Osteoblast (primary cell): ENCODE data around the gene SREK1IP1. TPM values are rescaled to one million over a fixed set of nuclear protein-coding genes. Genes with fewer than 3 reads are reported as not detected.

Source experiments
- DNase-seq: peaks from one replicate; pipeline ENCODE4 v3.0.0; 2011; ENCODE audit warnings: low spot score, mixed read lengths; ENCODE audit not compliant: insufficient read length; ENCODE audit errors: missing footprints
- H2AFZ ChIP-seq: 2 replicates; pipeline ENCODE4 v1.6.0; 2011; ENCODE audit warnings: mild to moderate bottlenecking, low read length
- H3K27ac ChIP-seq: 2 replicates; pipeline ENCODE4 v1.5.1; 2011; ENCODE audit warnings: mild to moderate bottlenecking, low read depth, low read length, moderate library complexity
- H3K27me3 ChIP-seq: 2 replicates; pipeline ENCODE4 v1.6.0; 2012; ENCODE audit warnings: mild to moderate bottlenecking, control low read depth, inconsistent platforms, low read length, moderate library complexity; ENCODE audit not compliant: insufficient read depth
- H3K36me3 ChIP-seq: 2 replicates; pipeline ENCODE4 v1.5.1; 2011; ENCODE audit warnings: mild to moderate bottlenecking, low read length, control low read depth, moderate library complexity; ENCODE audit not compliant: insufficient read depth
- H3K4me1 ChIP-seq: 2 replicates; pipeline ENCODE4 v1.5.1; 2011; ENCODE audit warnings: mild to moderate bottlenecking, low read length, control low read depth, moderate library complexity; ENCODE audit not compliant: insufficient read depth
- H3K4me2 ChIP-seq: 2 replicates; pipeline ENCODE4 v1.6.0; 2011; ENCODE audit warnings: mild to moderate bottlenecking, low read length; ENCODE audit not compliant: insufficient read depth
- H3K4me3 ChIP-seq: fragments of 200-600 bp; sonication (generic); 3 replicates; pipeline ENCODE4 v1.5.1; 2012; ENCODE audit warnings: mild to moderate bottlenecking, low read length, inconsistent platforms; ENCODE audit not compliant: insufficient read depth
- H3K79me2 ChIP-seq: 2 replicates; pipeline ENCODE4 v1.6.0; 2012; ENCODE audit warnings: mild to moderate bottlenecking, low read length, control low read depth, inconsistent platforms; ENCODE audit not compliant: insufficient read depth
- H3K9me3 ChIP-seq: 2 replicates; pipeline ENCODE4 v1.5.1; 2011; ENCODE audit warnings: low read depth, low read length, control low read depth
- H4K20me1 ChIP-seq: 2 replicates; pipeline ENCODE4 v1.6.0; 2012; ENCODE audit warnings: mild to moderate bottlenecking, low read length, control low read depth; ENCODE audit not compliant: insufficient read depth
- CTCF ChIP-seq: IDR thresholded peaks from 2 replicates; pipeline ENCODE4 v1.5.1; 2011; ENCODE audit warnings: mild to moderate bottlenecking, low read depth, low read length, moderate library complexity; ENCODE audit errors: extremely low read depth
- total RNA-seq: library from RNA; depleted of rRNA; stranded (reverse); fragments of >200 nt; gene quantifications from 2 replicates; pipeline ENCODE4 v1.2.3, GENCODE V29; 2012

SREK1IP1 gene
- total RNA-seq, 1 donor, result 9.4 TPM

DNA sequence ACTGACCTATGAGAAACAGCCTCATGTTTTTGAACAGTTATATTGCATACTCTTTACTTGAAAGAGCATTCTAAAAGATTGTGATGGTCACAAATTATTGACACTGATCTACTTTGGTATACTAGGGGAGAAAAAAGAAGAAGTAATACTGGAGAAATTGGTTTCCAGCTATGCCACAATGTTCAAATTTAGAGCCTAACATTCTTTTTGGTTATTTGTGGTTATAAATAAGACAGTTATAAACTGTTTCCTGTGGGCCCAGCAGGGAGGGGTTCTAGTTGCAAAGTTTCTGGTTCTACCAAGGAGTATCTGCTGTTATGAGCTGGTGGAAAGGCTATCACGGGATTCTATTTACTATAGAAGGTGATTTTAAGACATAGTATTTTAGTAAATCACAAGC lies 5.0 kb upstream of the SREK1IP1 start:
- H3K4me3 ChIP-seq, result no peak overlapping the region
- no peaks in the 10 kb centered on the region for H3K27me3 ChIP-seq
- no peaks in the 10 kb centered on the region for H4K20me1 ChIP-seq
- H3K9me3 ChIP-seq, result no peaks in the 10 kb centered on the region
- no peaks in the 10 kb centered on the region for H3K36me3 ChIP-seq
- H3K27ac ChIP-seq, result no peak overlapping the region
- DNase-seq, result no peak
- peaks cover 11% of the 10 kb centered on the region for H3K4me1 ChIP-seq
- H3K79me2 ChIP-seq, result peaks cover 43% of the 10 kb centered on the region
- H3K4me2 ChIP-seq, result no peak overlapping the region
- TF ChIP-seq CTCF, result no peak
- no peak overlapping the region for H2AFZ ChIP-seq

DNA sequence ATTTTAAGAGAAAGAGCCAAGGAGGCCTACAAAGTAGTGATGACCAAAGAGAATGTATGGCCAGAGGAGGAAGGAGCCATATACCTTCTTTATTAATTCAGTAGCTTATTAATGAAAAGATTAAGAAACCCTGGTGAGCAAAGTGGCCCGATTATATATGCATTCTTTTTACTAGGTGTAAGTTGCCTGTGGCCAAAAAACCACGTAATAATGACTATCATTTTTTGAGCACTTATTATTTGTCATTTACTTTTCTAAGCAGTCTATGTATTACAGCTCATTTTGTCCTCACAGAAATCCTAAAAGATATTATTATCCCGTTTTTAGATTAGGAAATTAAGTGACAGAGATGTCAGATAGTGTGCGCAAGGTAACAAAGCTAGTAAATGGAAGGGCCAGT lies 3.2 kb upstream of the SREK1IP1 start:
- no peak overlapping the region for H3K4me3 ChIP-seq
- peaks cover 20% of the 10 kb centered on the region for H3K4me1 ChIP-seq
- no peaks in the 10 kb centered on the region for H3K36me3 ChIP-seq
- no peak overlapping the region for H2AFZ ChIP-seq
- no peak for TF ChIP-seq CTCF
- H3K27ac ChIP-seq, result no peak overlapping the region
- no peak for DNase-seq
- no peaks in the 10 kb centered on the region for H3K9me3 ChIP-seq
- H3K27me3 ChIP-seq, result no peaks in the 10 kb centered on the region
- peaks cover 61% of the 10 kb centered on the region for H3K79me2 ChIP-seq
- no peaks in the 10 kb centered on the region for H4K20me1 ChIP-seq
- no peak overlapping the region for H3K4me2 ChIP-seq

- H3K27ac ChIP-seq, result no peak overlapping the region
- H3K4me1 ChIP-seq, result peaks cover 20% of the 10 kb centered on the region
- no peaks in the 10 kb centered on the region for H3K27me3 ChIP-seq
- DNase-seq, result no peak
- H3K4me2 ChIP-seq, result peak overlapping the region; percentile 91
- H4K20me1 ChIP-seq, result peaks cover 11% of the 10 kb centered on the region
- no peak overlapping the region for H2AFZ ChIP-seq
- peaks cover 80% of the 10 kb centered on the region for H3K79me2 ChIP-seq
- no peak for TF ChIP-seq CTCF
- H3K4me3 ChIP-seq, result peak overlapping the region; percentile 75
- H3K36me3 ChIP-seq, result peaks cover 4% of the 10 kb centered on the region
- H3K9me3 ChIP-seq, result no peaks in the 10 kb centered on the region
Measured at GRCh38 chr5:64769855-64770254, 1.4 kb upstream of the SREK1IP1 start.

GRCh38 chr5:64767959-64768357 lies 533 bp downstream of the SREK1IP1 start:
- Histone ChIP-seq H3K36me3 (peaks cover 15% of the 10 kb centered on the region), H3K79me2 (peaks cover 90% of the 10 kb centered on the region), H3K27ac (peak overlapping the region; percentile 95), H3K27me3 (no peaks in the 10 kb centered on the region), H3K4me2 (peak overlapping the region; percentile 91), H3K9me3 (no peaks in the 10 kb centered on the region), H3K4me3 (peak overlapping the region; percentile 75), H2AFZ (peak overlapping the region; percentile 96), H4K20me1 (peaks cover 11% of the 10 kb centered on the region), H3K4me1 (peaks cover 20% of the 10 kb centered on the region)
- no peak for TF ChIP-seq CTCF
- DNase-seq, result no peak
